ENCODE results near the gene SELENOV.
A peak's percentile ranks its signal among the peaks of the same experiment; 100 is the strongest.
"Not testable (repeated sequence)": the region's sequence is repeated elsewhere in the genome, so short reads cannot be mapped to it uniquely, and the experiment has no call there.

The SELENOV gene

DNA sequence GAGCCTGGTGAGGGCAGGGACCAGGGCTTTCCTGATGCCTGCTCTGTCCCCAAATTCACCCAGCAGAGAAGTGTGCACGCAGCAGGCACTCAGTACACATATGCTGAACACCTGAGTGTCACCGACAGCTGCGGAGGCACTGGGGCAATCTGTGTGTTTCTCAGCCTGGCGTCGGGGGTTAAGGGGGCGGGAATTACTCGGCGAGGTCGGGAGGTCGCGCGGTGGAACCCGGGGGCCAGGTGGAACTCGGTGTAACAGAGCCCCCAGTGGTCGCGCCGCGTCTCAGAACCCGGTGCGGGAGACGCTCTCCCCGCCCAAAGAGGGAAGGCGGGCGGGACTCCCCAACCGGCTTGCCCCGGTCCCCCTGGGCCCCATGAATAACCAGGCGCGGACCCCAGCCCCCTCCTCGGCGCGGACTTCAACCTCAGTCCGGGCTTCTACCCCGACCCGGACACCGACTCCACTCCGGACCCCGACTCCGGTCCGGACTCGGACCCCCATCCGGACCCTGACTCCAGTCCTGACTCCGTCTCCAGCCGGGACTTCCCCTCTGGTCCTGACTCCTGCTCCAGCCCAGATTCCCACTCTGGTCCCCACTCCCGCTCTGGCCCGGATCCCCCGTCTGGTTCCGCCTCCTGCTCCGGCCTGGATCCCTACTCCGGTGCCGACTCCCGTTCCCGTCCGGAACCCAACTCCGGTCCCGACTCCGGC lies at the start of gene SELENOV:
Gene SELENOV, plus strand, starts transcription at position 300 of the 711 bp plus-strand sequence. Its CDS starts 74 bp downstream, at position 374.
- DNase-seq: peak; percentile 38

GRCh38 chr19:39465956-39466747 lies 48.8 kb upstream of the SELENOV start:
- DNase-seq: no peak

GRCh38 chr19:39467941-39468340 lies 47.0 kb upstream of the SELENOV start:
- DNase-seq: no peak

GRCh38 chr19:39469036-39469435 lies 45.9 kb upstream of the SELENOV start:
- DNase-seq: no peak

DNA sequence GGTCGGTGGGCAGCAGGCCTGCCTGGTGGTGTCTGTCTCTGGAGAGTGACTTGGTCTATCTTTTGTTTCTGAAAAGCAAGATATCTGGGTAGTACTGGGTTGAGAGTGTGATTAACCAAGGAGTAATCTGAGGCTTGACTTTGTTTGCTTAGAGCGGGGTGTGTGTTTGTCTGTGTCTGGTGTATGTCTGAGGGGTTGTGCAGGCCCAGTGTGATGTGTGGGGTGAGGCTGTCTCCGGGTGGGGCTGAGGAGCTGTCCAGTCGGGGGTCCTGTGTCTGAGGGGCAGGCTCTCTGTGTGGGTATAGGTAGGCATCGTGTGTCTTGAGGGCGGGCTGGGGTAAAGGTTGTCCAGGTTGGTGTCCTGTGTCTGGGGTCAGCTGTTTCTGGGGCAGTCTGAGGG lies 45.4 kb upstream of the SELENOV start:
- no peak for DNase-seq

DNA sequence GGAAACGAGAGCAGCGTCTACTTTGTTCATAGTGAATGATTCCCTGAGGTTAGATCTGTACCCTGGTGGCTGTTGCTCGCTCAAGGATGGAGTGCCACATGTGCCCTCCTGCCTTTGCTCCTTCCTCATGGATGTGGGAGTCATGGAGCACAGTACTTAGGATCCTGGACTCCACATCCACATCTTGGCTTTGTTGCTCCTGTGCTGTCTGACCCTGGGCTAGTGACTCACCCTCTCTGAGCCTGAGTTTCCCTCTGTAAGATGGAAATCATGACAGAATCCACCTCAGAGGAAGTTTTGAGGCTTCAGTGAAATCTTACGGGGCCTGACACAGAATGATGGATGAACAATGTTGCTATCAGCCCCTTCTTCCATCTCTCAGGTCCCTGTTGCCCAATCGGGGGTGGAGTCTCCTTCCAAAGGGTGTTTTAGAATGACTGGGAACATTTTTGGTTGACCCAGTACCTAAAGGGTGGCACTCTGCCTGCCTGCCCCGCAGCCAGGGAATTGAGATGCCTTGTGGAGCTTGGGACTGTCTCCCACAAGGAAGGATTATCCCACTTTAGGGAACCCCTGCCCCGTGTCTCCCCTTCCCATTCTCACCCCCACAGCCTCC lies 44.1 kb upstream of the SELENOV start:
- no peak for DNase-seq

- no peak for DNase-seq
Observed at GRCh38 chr19:39471756-39472536, 43.0 kb upstream of the SELENOV start.

DNA sequence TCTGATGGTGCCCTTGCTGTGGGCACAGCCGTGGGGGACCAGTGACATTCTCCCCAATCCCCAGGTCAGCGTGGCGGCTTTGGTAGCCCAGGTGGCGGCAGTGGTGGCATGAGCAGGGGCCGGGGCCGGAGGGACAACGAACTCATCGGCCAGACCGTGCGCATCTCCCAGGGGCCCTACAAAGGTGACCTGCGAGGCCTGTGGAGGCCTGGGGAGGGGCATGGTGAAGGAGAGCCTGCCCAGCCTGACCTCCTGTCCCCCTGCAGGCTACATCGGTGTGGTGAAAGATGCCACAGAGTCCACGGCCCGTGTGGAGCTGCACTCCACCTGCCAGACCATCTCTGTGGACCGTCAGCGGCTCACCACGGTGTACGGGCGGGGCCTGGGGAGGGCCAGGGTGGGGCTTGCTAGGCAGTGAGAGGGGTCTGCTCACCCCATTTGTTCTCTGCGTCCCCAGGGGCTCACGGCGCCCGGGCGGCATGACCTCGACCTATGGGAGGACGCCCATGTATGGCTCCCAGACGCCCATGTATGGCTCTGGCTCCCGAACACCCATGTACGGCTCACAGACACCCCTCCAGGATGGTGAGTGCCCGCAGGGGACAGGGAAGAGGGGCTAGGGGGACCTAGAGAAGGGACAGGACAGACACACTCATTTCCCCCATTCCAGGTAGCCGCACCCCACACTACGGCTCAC lies 42.0 kb upstream of the SELENOV start:
- no peak for DNase-seq

GRCh38 chr19:39473443-39473960 lies 41.4 kb upstream of the SELENOV start:
- no peak for DNase-seq

- DNase-seq: peak; percentile 81
Observed at GRCh38 chr19:39474139-39474620, 40.8 kb upstream of the SELENOV start.

DNA sequence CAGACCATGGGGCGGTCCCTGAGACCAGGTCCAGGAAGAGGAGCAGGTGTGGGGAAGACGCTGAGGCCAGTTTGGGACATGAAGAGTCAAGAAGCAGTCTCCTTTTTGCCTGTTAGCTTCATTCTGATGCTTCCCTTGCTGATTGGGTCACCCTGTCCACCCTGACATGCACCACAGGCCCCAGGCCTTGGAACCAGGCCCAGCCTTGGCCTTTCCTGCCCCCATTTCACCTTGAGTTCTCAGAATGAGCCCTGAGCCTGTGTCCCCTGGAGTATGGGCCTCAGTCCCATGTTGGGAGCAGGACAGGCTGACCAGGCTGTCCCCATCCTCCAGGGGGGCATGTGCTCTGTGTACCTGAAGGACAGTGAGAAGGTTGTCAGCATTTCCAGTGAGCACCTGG lies 39.2 kb upstream of the SELENOV start:
- DNase-seq: no peak

DNA sequence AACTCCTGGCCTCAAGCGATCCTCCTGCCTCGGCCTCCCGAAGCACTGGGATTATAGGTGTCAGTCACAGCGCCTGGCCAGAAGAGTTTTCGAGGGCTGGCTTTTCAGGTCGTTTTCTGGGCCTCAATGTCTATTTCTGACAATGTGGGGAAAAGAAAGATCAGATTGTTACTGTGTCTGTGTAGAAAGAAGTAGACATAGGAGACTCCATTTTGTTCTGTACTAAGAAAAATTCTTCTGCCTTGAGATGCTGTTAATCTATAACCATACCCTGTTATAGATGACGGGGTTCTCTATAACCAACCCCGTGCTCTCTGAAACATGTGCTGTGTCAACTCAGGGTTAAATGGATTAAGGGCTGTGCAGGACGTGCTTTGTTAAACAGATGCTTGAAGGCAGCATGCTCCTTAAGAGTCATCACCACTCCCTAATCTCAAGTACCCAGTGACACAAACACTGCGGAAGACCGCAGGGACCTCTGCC lies 35.6 kb upstream of the SELENOV start:
- not testable (repeated sequence) for DNase-seq

GRCh38 chr19:39479916-39480315 lies 35.0 kb upstream of the SELENOV start:
- no peak for DNase-seq

- DNase-seq: peak; percentile 98
Observed at GRCh38 chr19:39480337-39481228, 34.4 kb upstream of the SELENOV start, which contains the start of gene TIMM50. TSS of gene TIMM50 (plus strand) at chr19:39480838. CDS start at chr19:39480854, 16 bp downstream.

DNA sequence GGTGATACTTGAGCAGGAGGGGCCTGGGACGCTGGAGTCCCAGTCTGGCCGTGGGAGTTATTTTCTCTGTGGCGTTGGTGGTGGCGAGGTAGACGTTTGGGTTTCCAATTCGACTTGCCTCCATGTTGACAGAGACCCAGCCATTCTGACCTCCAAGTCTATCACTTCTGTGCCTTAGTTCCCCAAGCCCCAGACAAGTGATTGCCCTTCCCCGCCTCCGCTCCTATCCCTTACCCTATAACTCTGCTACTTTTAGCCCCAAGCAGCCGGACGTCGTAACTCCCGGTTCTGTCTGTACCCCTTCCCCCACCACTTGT lies 33.8 kb upstream of the SELENOV start:
- no peak for DNase-seq

DNA sequence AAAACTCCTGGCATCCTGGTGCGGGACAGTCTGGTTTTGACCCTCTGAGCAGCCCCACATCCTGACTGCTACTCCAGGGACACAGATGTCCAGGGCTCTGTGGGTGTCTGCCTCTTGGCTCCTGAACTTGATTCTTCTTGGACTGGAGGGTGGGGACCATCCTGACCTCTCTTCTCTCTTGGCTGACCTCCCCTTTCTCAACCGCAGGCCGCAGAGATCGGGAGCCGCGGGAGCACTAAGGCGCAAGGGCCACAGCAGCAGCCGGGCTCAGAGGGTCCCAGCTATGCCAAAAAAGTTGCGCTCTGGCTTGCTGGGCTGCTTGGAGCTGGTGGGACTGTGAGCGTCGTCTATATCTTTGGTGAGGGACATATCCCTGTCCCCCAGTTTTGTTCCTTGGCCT lies 33.3 kb upstream of the SELENOV start:
- DNase-seq: no peak

DNA sequence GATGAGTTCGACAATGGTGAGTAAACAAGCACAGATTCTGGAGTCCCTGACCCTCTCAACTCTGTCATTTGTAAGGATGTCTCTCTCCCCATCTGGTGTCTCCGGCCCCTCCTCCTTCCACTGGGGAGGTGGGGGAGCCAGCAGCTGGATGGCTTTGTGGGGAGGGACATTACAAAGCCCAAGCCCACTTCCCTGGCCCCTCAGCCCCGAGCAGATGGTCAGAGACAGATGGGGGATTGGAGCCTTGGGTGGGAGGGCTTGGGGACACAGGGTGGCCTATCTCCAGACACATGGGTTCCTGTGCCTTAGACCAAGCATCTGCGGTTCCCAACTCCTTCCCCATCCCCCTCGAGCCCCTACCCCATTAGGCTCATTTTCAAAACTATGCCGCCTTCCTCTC lies 31.8 kb upstream of the SELENOV start:
- no peak for DNase-seq

- no peak for DNase-seq
Observed at GRCh38 chr19:39489756-39490155, 25.2 kb upstream of the SELENOV start.

DNA sequence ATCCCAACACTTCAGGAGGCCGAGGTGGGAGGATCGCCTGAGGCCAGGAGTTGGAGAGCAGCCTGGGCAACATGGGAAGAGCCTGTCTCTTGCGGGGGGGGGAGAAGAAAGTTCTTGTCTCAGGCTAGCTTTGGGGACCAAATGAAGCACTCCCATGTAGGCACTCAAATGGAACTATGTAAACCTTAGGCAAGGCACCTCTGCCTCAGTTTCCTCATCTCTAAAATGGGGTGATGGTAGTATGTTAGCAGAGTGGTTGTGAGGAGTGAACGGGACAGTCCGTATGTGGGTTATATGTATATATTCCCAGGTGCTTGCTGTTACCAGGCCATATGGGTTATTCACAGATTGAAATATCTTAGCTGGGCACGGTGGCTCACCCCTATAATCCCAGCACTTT lies 22.7 kb upstream of the SELENOV start:
- no peak for DNase-seq

DNA sequence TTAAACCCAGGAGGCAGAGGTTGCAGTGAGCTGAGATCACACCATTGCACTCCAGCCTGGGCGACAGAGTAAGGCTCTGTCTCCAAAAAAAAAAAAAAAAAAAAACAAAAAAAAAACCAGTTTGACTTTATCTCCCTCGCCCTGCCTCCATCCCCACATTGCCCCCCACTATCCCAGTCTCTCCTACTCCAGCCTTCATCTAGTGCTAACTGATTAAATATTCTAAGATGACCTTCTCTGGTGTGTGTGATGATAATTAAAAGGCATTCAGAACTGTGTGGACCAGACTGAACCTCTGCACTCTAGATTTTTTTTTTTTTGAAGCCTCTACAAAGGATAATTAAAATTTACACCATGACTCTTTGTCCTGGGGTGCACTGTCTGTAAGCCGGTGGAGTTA lies 22.2 kb upstream of the SELENOV start:
- DNase-seq: no peak

DNA sequence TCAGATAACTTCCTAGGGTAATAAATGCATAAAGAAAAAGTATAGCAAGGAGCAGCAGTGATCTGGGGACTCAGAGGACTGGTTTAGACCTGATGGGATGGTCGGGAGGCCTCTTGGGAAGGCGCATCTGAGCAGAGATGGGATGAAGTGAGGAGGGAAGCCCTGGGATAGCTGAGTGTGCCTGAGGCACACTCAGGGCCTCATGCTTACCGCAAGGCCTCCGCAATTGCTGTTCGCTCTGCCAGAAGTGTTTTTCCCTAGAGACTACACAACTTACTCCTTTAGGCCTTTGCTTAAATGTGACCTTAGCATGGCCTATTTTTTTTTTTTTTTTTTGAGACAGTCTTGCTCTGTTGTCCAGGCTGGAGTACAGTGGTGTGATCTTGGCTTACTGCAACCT lies 20.3 kb upstream of the SELENOV start:
- no peak for DNase-seq

Data from activated T-cell treated with anti-CD3 and anti-CD28 coated beads, Interleukin-2, amount 50 U/mL, for 1 hour (primary cell).